ENCODE results near the gene AHNAK2. TPM values are rescaled to one million over a fixed set of nuclear protein-coding genes. Genes with fewer than 3 reads are reported as not detected.

Gene AHNAK2
- total RNA-seq, 1 experiment from 2014 or later, result 30.8 TPM

GRCh38 chr14:104938436-104938835, 39.7 kb downstream of the AHNAK2 start:
- intact Hi-C loops (cut with micrococcal nuclease; ENCODE audit: unreplicated experiment), result no loop called here
- TF ChIP-seq EZH2 (IDR thresholded peaks at IDR 0.05; ENCODE audit: low read depth), result no peak
- TF ChIP-seq, protein P1, sequence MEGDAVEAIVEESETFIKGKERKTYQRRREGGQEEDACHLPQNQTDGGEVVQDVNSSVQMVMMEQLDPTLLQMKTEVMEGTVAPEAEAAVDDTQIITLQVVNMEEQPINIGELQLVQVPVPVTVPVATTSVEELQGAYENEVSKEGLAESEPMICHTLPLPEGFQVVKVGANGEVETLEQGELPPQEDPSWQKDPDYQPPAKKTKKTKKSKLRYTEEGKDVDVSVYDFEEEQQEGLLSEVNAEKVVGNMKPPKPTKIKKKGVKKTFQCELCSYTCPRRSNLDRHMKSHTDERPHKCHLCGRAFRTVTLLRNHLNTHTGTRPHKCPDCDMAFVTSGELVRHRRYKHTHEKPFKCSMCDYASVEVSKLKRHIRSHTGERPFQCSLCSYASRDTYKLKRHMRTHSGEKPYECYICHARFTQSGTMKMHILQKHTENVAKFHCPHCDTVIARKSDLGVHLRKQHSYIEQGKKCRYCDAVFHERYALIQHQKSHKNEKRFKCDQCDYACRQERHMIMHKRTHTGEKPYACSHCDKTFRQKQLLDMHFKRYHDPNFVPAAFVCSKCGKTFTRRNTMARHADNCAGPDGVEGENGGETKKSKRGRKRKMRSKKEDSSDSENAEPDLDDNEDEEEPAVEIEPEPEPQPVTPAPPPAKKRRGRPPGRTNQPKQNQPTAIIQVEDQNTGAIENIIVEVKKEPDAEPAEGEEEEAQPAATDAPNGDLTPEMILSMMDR (conservative IDR thresholded peaks at IDR 0.05), result no peak
- H3F3A ChIP-seq (ENCODE audit: insufficient read depth, low read depth), result 0 out of 2 replicates have a peak, but pooled peaks cover 3% of the 10 kb centered on the region
- H3K36me3 ChIP-seq (ENCODE audit: low read depth), result no peaks in the 10 kb centered on the region
- no peaks in the 10 kb centered on the region for H3K9me2 ChIP-seq (ENCODE audit: insufficient read depth)
- no peak overlapping the region for H2AFZ ChIP-seq
- H3K4me3 ChIP-seq, result no peak overlapping the region
- CTCF ChIA-PET, result no interaction called here
- no peak overlapping the region for H3K27ac ChIP-seq
- BruUV-seq (replicated peaks), result no TSS peak
- H3K9me3 ChIP-seq (ENCODE audit: insufficient read depth, low read depth), result no peaks in the 10 kb centered on the region
- H4K20me1 ChIP-seq (ENCODE audit: insufficient read depth), result no peaks in the 10 kb centered on the region
- POLR2A ChIA-PET (ENCODE audit: unreplicated experiment), result no interaction called here
- no peaks in the 10 kb centered on the region for H3K79me2 ChIP-seq (ENCODE audit: low read depth)
- peaks cover 48% of the 10 kb centered on the region for H3K27me3 ChIP-seq (ENCODE audit: insufficient read depth, low read depth)
- H3K4me2 ChIP-seq, result no peak overlapping the region
- no peaks in the 10 kb centered on the region for H3K4me1 ChIP-seq (replicated peaks; ENCODE audit: insufficient read depth)
- no peak for DNase-seq

DNA sequence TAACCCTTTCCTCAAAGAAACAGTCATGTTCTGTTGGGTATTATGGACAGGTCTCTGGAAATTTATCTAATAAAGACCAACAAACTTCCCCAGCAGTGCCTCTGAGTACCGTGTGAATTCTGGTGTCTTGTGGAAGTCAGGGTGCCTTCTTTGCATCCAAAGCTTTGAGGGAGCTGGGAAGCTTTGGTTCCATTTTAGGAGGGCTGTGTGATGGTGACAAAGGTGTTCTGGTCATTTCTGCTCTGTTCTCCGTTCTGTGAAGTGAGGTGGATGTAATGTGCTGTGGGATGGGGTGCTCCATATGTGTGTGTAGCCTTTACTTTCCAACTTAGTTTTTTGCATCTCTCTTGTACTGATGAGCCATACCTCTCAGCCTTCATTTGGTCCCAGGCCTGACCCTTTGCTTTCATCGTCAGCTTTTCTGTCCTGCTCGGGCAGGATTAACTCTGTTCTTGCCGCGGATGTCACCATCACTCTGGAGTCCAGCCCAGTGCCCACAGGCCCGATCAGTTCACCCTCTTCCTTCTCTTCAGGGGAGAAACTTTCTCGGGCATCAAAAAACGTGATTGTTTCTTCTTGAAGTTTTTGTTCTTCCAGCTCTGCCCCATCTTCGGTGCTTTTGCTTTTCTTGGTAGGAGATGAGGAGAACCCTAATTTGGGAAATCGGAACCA, 40.3 kb downstream of the AHNAK2 start:
- no peak overlapping the region for H2AFZ ChIP-seq
- no peak overlapping the region for H3K4me2 ChIP-seq
- H3K4me3 ChIP-seq, result no peak overlapping the region
- peaks cover 48% of the 10 kb centered on the region for H3K27me3 ChIP-seq (ENCODE audit: insufficient read depth, low read depth)
- BruUV-seq (replicated peaks), result no TSS peak
- no peak for DNase-seq
- H3K4me1 ChIP-seq (replicated peaks; ENCODE audit: insufficient read depth), result no peaks in the 10 kb centered on the region
- ChIA-PET CTCF (no interaction called here), POLR2A (ENCODE audit: unreplicated experiment) (no interaction called here)
- no peaks in the 10 kb centered on the region for H3K79me2 ChIP-seq (ENCODE audit: low read depth)
- no peaks in the 10 kb centered on the region for H3K9me3 ChIP-seq (ENCODE audit: insufficient read depth, low read depth)
- TF ChIP-seq, protein P1 (conservative IDR thresholded peaks at IDR 0.05), result no peak
- TF ChIP-seq EZH2 (IDR thresholded peaks at IDR 0.05; ENCODE audit: low read depth), result no peak
- H3K36me3 ChIP-seq (ENCODE audit: low read depth), result no peaks in the 10 kb centered on the region
- H3F3A ChIP-seq (ENCODE audit: insufficient read depth, low read depth), result 0 out of 2 replicates have a peak, but pooled peaks cover 3% of the 10 kb centered on the region
- intact Hi-C loops (cut with micrococcal nuclease; ENCODE audit: unreplicated experiment), result no loop called here
- H3K9me2 ChIP-seq (ENCODE audit: insufficient read depth), result no peaks in the 10 kb centered on the region
- no peak overlapping the region for H3K27ac ChIP-seq
- no peaks in the 10 kb centered on the region for H4K20me1 ChIP-seq (ENCODE audit: insufficient read depth)

- intact Hi-C loops (cut with micrococcal nuclease; ENCODE audit: unreplicated experiment), result no loop called here
- Histone ChIP-seq H3K9me3 (ENCODE audit: insufficient read depth, low read depth) (no peaks in the 10 kb centered on the region), H2AFZ (no peak overlapping the region), H3K36me3 (ENCODE audit: low read depth) (no peaks in the 10 kb centered on the region), H3K9me2 (ENCODE audit: insufficient read depth) (no peaks in the 10 kb centered on the region), H3K27me3 (ENCODE audit: insufficient read depth, low read depth) (peaks cover 48% of the 10 kb centered on the region), H3K27ac (no peak overlapping the region), H4K20me1 (ENCODE audit: insufficient read depth) (no peaks in the 10 kb centered on the region), H3F3A (ENCODE audit: insufficient read depth, low read depth) (0 out of 2 replicates have a peak, but pooled peaks cover 3% of the 10 kb centered on the region), H3K79me2 (ENCODE audit: low read depth) (no peaks in the 10 kb centered on the region), H3K4me3 (no peak overlapping the region), H3K4me1 (replicated peaks; ENCODE audit: insufficient read depth) (no peaks in the 10 kb centered on the region), H3K4me2 (no peak overlapping the region)
- BruUV-seq (replicated peaks), result no TSS peak
- no peak for DNase-seq
- TF ChIP-seq EZH2 (IDR thresholded peaks at IDR 0.05; ENCODE audit: low read depth), result no peak
- TF ChIP-seq, protein P1 (conservative IDR thresholded peaks at IDR 0.05), result no peak
- ChIA-PET CTCF (no interaction called here), POLR2A (ENCODE audit: unreplicated experiment) (no interaction called here)
Observed at GRCh38 chr14:104937161-104937560, 41.0 kb downstream of the AHNAK2 start.
